IPS-20b (cell line): ENCODE results near the gene CDNF.
"Not testable (repeated sequence)": the region's sequence is repeated elsewhere in the genome, so short reads cannot be mapped to it uniquely, and the experiment has no call there.

Experiments used
- H3K27ac ChIP-seq: one replicate; pipeline ENCODE4 v1.5.1; 2013; ENCODE audit warnings: low read length
- H3K27me3 ChIP-seq: 2 replicates; pipeline ENCODE4 v1.6.1; 2013; ENCODE audit warnings: mild to moderate bottlenecking, low read length, inconsistent platforms; ENCODE audit not compliant: insufficient read depth
- H3K36me3 ChIP-seq: 2 replicates; pipeline ENCODE4 v1.6.1; 2013; ENCODE audit warnings: low read depth, mild to moderate bottlenecking, inconsistent platforms, low read length, moderate library complexity; ENCODE audit not compliant: insufficient read depth
- H3K4me1 ChIP-seq: 2 replicates; pipeline ENCODE4 v1.6.1; 2013; ENCODE audit warnings: mild to moderate bottlenecking, control low read depth, inconsistent platforms, low read length, moderate library complexity; ENCODE audit not compliant: insufficient read depth
- H3K4me3 ChIP-seq: 2 replicates; pipeline ENCODE4 v1.5.1; 2013; ENCODE audit warnings: mild to moderate bottlenecking, low read length, inconsistent platforms
- H3K9ac ChIP-seq: 2 replicates; pipeline ENCODE4 v1.6.1; 2013; ENCODE audit warnings: low read depth, mild to moderate bottlenecking, inconsistent platforms, low read length, moderate library complexity
- H3K9me3 ChIP-seq: 2 replicates; pipeline ENCODE4 v1.6.1; 2013; ENCODE audit warnings: mild to moderate bottlenecking, low read depth, low read length, inconsistent platforms; ENCODE audit not compliant: insufficient read depth

Gene CDNF

DNA sequence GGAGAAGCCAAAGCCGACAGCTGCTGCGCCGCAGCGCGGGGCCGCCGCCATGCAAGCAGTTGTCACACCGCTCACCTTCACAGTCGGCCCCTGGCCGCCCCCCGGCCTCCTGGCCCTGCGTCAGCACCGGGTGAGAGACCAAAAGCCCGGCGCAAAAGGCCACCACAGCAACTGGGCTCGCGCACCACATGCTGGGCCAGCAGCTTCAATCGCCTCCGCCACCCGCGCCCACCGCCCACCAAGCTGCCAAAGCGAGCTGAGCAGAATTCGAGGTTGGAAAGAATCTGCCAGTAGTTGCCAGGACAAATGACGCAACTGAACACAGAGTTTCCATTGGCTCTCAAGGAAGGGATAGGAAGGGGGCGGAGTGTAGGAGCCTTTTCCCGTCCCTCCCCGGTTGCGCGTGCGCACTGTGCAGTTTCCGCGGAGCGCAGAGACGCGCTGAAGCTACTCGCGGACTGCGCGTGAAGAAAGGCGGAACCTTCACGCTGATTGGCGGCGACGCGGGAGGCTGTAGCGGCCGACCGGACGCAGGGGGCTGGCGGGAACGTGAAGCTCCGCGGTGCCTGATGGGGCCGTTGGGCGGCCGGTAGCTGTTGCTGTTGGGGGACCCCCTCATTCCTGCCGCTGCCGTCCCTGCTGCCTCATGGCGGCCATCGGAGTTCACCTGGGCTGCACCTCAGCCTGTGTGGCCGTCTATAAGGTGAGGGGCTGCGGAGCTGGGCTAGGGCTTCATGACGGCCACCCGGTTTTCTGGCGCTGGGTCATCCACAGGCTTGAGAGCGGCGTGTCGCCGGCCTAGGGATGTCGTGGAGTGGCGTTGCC lies at the start of gene CDNF, which contains the start of the genes HSPA14 and MSANTD7:
Gene CDNF, minus strand, starts transcription at position 281 of the 825 bp plus-strand sequence. Its CDS starts 91 bp downstream, at position 190.
Gene HSPA14, plus strand, starts transcription at position 550 of the 825 bp plus-strand sequence. Its CDS starts 97 bp downstream, at position 647.
Gene MSANTD7, plus strand, starts transcription at position 550 of the 825 bp plus-strand sequence. CDS start 3,979 bp downstream, outside the sequence.
- H3K36me3 ChIP-seq = peaks cover 31% of the 10 kb centered on the region
- peak within 1 kb of the TSS; percentile 97 for H3K4me3 ChIP-seq
- no peaks in the 10 kb centered on the region for H3K27me3 ChIP-seq
- no peaks in the 10 kb centered on the region for H3K9me3 ChIP-seq
- H3K9ac ChIP-seq = peak within 1 kb of the TSS; percentile 90
- H3K4me1 ChIP-seq = peaks cover 4% of the 10 kb centered on the region; the same call in 1 of the 2 replicates
- peak within 1 kb of the TSS; percentile 88 for H3K27ac ChIP-seq

DNA sequence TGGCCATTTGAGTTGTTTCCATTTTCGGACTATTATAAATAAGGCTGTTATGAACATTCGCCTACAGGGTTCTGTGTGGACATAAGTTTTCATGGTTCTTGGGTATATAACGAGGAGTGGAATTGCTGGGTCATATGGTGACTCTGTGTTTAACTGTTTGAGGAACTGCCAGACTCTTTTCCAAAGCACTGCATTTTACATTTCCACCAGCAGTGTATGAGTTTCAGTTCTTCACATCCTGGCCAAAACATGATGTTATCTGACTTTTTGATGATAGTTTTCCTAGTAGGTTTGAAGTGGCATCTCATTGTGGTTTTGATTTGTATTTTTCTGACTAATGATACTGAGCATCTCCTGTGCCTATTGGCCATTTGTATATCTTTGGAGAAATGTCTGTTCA lies 46.2 kb upstream of the CDNF start:
- Histone ChIP-seq H3K4me3 (no peak overlapping the region), H3K4me1 (peaks cover 4% of the 10 kb centered on the region; the same call in 1 of the 2 replicates), H3K9ac (no peak overlapping the region), H3K9me3 (no peaks in the 10 kb centered on the region), H3K27ac (no peak overlapping the region), H3K36me3 (peaks cover 61% of the 10 kb centered on the region), H3K27me3 (no peaks in the 10 kb centered on the region)

DNA sequence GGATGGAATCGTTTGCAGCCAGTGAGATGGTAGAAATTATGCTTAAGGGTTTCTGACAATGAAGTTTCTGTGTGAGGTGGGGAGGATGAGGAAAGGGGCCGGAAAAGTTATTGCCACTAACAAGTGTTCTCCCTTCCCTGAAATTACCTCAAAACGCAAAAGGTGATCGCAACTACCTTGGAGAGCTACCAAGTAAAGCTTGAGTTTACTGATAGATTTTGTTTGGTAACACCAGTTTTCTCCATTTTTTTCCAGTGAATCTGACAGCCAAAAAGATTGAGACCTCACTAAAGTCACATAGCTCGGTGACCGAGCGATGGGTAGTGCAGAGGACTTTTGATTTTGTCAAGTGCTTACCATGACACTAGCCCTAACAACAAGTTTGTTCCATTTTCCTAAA lies 42.4 kb upstream of the CDNF start:
- no peaks in the 10 kb centered on the region for H3K9me3 ChIP-seq
- no peaks in the 10 kb centered on the region for H3K27me3 ChIP-seq
- peaks cover 33% of the 10 kb centered on the region for H3K36me3 ChIP-seq
- peak overlapping the region; percentile 96; the same call in 1 of the 2 replicates for H3K9ac ChIP-seq
- H3K27ac ChIP-seq = no peak overlapping the region
- H3K4me1 ChIP-seq = peaks cover 17% of the 10 kb centered on the region
- H3K4me3 ChIP-seq = peak overlapping the region; percentile 83

DNA sequence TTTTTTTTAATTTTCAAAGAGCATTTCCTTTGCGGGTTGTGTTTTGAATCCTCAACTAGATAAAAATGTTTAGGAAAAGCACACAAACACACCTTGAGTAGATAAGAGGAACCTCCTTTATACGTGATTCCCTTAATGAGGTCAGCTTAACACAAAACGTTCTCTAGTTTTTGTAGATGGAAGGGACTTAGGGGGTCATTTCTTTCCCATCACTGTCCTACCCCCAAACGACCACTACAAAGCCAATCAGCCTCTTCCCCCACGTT lies 42.0 kb upstream of the CDNF start:
- peaks cover 29% of the 10 kb centered on the region for H3K36me3 ChIP-seq
- peak overlapping the region; percentile 83 for H3K4me3 ChIP-seq
- no peaks in the 10 kb centered on the region for H3K27me3 ChIP-seq
- peaks cover 17% of the 10 kb centered on the region for H3K4me1 ChIP-seq
- H3K9ac ChIP-seq = peak overlapping the region; percentile 96; the same call in 1 of the 2 replicates
- no peak overlapping the region for H3K27ac ChIP-seq
- no peaks in the 10 kb centered on the region for H3K9me3 ChIP-seq

DNA sequence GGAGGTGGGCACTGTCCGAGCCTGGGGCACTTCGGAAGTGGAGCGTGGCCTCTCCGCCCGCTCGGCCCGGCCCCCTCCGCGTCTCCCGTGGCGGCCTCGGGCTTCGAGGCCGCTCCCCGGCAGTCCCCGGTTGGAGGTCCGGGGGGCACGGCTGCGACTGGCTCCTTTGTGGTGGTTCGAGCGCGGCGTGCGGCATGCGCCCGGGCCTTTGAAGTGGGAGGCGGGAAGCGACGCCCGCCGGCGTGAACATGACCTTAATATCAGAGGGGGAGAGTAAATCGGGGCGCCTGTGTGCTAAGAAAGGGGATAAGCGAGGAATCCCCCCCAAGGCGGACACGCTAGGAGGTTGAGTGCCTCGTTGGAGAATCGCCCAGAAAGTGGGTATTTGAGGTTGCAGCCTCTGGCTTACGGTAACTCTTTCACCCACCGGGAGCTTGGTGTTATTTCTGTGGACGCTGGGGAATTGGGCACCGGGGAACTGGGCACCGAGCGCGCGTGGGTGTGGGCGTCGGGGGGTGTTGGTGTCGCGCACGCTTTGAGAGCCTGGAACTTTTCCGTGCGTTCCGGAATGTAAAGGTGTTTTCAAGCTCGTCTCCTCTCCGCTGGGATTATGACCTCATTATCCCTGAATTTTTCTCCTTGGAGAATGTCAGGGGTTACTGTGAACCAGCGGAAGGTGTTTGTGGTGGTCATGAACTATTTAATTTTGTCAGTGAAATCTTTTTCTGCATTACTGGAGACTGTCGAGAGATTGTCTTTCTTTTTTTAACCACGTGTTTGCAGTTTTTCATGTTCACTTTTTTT lies 41.5 kb upstream of the CDNF start:
- Histone ChIP-seq H3K9ac (peak overlapping the region; percentile 96), H3K36me3 (peaks cover 24% of the 10 kb centered on the region), H3K4me1 (peaks cover 17% of the 10 kb centered on the region), H3K4me3 (peak overlapping the region; percentile 83), H3K9me3 (no peaks in the 10 kb centered on the region), H3K27me3 (no peaks in the 10 kb centered on the region), H3K27ac (peak overlapping the region; percentile 68)

DNA sequence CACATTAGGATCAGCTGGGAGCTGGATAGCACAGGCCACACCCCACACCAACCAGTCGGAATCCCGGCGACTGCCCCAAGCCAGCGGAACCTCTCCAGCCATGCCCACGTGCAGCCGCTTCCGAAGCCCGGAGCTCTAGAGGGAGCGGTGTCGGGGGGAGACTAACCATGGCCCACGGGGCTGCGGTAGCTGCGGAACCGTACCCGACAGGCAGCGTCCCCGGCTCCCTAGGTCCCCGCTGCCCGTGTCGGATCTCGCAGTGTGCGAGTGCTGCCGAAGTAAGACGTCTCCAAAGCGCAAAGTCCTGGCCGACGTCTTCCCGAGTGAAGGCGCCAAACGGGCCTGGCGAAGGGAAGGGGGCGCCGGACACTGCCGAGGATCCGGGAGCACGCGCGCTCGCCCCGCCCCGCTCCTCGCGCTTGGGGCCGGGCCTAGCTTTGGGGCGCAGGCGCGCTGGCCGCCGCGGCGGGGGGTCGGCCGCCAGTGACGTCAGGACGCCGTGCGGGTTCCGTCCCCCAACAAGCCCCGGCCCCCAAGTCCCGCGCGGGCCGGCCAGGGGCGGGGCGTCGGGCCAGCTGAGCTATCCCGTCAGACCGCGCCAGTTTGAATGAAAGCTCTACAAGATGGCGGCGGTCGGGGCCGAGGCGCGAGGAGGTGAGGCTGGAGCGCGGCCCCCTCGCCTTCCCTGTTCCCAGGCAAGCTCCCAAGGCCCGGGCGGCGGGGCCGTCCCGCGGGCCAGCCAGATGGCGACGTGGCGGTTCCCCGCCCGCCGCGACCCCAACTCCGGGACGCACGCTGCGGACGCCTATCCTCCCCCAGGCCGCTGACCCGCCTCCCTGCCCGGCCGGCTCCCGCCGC lies 40.7 kb upstream of the CDNF start, which contains the start of gene SUV39H2:
Gene SUV39H2, plus strand, starts transcription at position 601 of the 858 bp plus-strand sequence. Its CDS starts 23 bp downstream, at position 624.
- Histone ChIP-seq H3K36me3 (peaks cover 16% of the 10 kb centered on the region), H3K27me3 (no peaks in the 10 kb centered on the region), H3K27ac (peak within 1 kb of the TSS; percentile 94)

DNA sequence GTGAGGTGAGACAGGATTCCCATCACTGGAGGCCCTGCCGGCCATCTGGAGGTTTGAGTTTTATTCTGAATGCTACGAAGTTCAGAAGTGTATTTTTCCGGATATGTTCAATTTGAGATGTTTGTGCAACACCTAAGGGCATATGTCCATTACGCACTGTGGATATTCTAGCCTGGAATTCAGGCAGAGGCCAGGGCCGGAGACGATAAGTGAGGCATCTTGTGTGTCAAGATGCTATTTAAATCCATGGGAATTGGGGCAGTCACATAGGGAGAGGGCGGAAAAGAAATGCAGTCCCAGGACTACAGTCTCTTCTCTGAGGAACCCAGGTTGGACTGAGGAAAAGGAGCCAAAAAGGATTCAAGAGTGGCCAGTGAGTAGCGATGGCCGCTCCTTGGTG lies 38.9 kb upstream of the CDNF start:
- peaks cover 14% of the 10 kb centered on the region; the same call in 1 of the 2 replicates for H3K36me3 ChIP-seq
- peak overlapping the region; percentile 99; the same call in 1 of the 2 replicates for H3K9ac ChIP-seq
- peak overlapping the region; percentile 83 for H3K4me3 ChIP-seq
- no peak overlapping the region for H3K27ac ChIP-seq
- H3K4me1 ChIP-seq = peaks cover 17% of the 10 kb centered on the region
- H3K27me3 ChIP-seq = no peaks in the 10 kb centered on the region
- no peaks in the 10 kb centered on the region for H3K9me3 ChIP-seq

More for the DNA sequence above, 40.7 kb upstream of the CDNF start, which contains the start of gene SUV39H2:
- peaks cover 17% of the 10 kb centered on the region for H3K4me1 ChIP-seq
- H3K4me3 ChIP-seq = peak within 1 kb of the TSS; percentile 83
- H3K9me3 ChIP-seq = no peaks in the 10 kb centered on the region
- peak within 1 kb of the TSS; percentile 99 for H3K9ac ChIP-seq

DNA sequence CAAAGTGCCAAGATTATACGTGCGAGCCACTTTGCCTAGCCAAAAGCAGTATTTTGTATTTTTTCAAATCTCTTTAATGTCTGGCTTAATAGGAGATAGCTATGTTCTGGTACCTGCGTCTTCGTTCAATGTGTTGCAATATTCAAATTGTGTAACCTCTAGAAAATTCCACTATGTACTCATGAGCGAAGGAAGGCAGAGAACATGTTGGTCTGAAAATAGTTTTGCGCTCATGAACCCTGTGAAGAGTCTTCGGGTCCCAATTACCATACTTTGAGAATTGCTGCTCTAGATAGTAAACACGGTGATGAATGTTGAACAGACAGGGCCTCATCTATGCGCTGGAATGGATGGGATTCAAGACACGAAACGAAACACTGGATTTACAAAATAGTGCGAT lies 38.1 kb upstream of the CDNF start:
- Histone ChIP-seq H3K4me3 (no peak overlapping the region), H3K9ac (no peak overlapping the region), H3K27ac (no peak overlapping the region), H3K9me3 (no peaks in the 10 kb centered on the region), H3K27me3 (no peaks in the 10 kb centered on the region), H3K4me1 (peaks cover 17% of the 10 kb centered on the region), H3K36me3 (peaks cover 14% of the 10 kb centered on the region)

DNA sequence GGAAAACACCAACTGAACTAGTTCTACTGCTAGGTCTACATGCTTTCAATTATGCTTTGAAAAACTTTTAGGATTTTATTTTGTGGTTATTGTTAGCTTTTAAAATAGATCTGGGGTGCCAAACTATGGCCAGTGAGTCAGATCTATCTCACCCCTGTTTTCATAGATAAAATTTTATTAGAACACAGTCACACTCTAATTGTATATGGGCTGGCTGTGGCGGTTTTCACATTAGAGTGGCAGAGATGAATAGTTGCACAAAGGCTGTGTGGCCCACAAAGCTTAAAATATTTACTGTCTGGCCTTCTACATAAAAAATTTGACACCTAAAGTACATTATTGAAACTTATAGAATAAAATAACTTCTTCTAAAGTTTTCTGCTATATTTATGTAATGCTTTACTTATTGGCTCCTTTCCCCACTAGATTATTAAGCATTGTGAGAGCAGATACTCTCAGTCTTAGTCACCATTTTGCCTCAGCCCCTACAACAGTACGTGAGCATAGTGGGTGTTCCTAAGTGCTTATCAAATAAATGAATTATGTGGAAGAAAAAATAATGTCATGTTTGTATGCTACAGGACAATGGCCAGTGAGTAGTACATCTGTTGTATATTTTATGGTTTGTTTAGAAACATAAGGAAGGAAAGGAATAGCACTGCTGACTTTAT lies 35.4 kb upstream of the CDNF start:
- Histone ChIP-seq H3K36me3 (peaks cover 42% of the 10 kb centered on the region), H3K4me3 (no peak overlapping the region), H3K27ac (no peak overlapping the region), H3K4me1 (peaks cover 13% of the 10 kb centered on the region), H3K27me3 (no peaks in the 10 kb centered on the region), H3K9me3 (no peaks in the 10 kb centered on the region), H3K9ac (no peak overlapping the region)

DNA sequence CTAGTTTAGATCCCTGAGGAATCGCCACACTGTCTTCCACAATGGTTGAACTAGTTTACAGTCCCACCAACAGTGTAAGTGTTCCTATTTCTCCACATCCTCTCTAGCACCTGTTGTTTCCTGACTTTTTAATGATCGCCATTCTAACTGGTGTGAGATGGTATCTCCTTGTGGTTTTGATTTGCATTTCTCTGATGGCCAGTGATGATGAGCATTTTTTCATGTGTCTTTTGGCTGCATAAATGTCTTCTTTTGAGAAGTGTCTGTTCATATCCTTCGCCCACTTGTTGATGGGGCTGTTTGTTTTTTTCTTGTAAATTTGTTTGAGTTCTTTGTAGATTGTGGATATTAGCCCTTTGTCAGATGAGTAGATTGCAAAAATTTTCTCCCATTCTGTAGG lies 27.0 kb upstream of the CDNF start:
- H3K4me3 ChIP-seq, H3K4me1 ChIP-seq, H3K27me3 ChIP-seq, H3K9me3 ChIP-seq, H3K27ac ChIP-seq, H3K9ac ChIP-seq: not testable (repeated sequence)
- H3K36me3 ChIP-seq = peaks cover 49% of the 10 kb centered on the region
